ENCODE data around the gene ITGA3. TPM values are rescaled to one million over a fixed set of nuclear protein-coding genes. Genes with fewer than 3 reads are reported as not detected.

Gene ITGA3
- total RNA-seq, 6 donors from 2014 or later = 193 to 469 (median 350) TPM

- Histone ChIP-seq H3K36me3 (peaks cover 9 to 56% (median 31%) of the 10 kb centered on the region in 4 donors), H3K27ac (no peak overlapping the region), H3K4me1 (peaks cover 9 to 21% (median 16%) of the 10 kb centered on the region in 4 donors), H3K27me3 (no peaks in the 10 kb centered on the region), H3K4me3 (no peak overlapping the region), H3K9me3 (no peaks in the 10 kb centered on the region)
- ATAC-seq (ENCODE audit: low FRiP score in 2 of 2) (no peak), DNase-seq (peak in 1 of 2 donors; percentile 76)
- no peak for TF ChIP-seq POLR2AphosphoS5 (IDR thresholded peaks at IDR 0.05)
- no peak for TF ChIP-seq POLR2A (IDR thresholded peaks at IDR 0.05)
- TF ChIP-seq EP300 (IDR thresholded peaks at IDR 0.05) = no peak
- TF ChIP-seq CTCF (IDR thresholded peaks at IDR 0.05) = no peak
- WGBS, 2 donors = 89 to 95% methylated on average over 8 to 11 of the region's 19 CpGs
Measured at GRCh38 chr17:50109785-50110184, 53.9 kb downstream of the ITGA3 start.

- peaks cover 9 to 46% (median 28%) of the 10 kb centered on the region in 4 donors for H3K36me3 ChIP-seq
- H3K4me3 ChIP-seq = no peak overlapping the region
- peak in 1 of 2 donors; percentile 77 for DNase-seq
- ATAC-seq (ENCODE audit: low FRiP score in 2 of 2) = peak in 1 of 2 donors; percentile 17
- peak overlapping the region in 3 of 4 donors; percentile 65 to 86 (median 82) for H3K27ac ChIP-seq
- TF ChIP-seq EP300 (IDR thresholded peaks at IDR 0.05) (no peak), POLR2A (IDR thresholded peaks at IDR 0.05) (no peak), POLR2AphosphoS5 (IDR thresholded peaks at IDR 0.05) (no peak), CTCF (IDR thresholded peaks at IDR 0.05) (no peak)
- peaks cover 9 to 25% (median 16%) of the 10 kb centered on the region in 4 donors for H3K4me1 ChIP-seq
- no peaks in the 10 kb centered on the region for H3K9me3 ChIP-seq
- peaks cover 0 to 3% (median 0%) of the 10 kb centered on the region in 4 donors for H3K27me3 ChIP-seq
- WGBS, 2 donors = 76 to 85% methylated on average over 9 to 19 of the region's 19 CpGs
Measured at GRCh38 chr17:50110591-50111349, 54.9 kb downstream of the ITGA3 start.

GRCh38 chr17:50111673-50112655 is 56.1 kb downstream of the ITGA3 start:
- peaks cover 9 to 28% (median 16%) of the 10 kb centered on the region in 4 donors for H3K4me1 ChIP-seq
- no peaks in the 10 kb centered on the region for H3K9me3 ChIP-seq
- H3K4me3 ChIP-seq = no peak overlapping the region
- 63 to 68% methylated on average over 8 to 13 of the region's 14 CpGs for WGBS, 2 donors
- peak in 1 of 2 donors; percentile 10 for ATAC-seq (ENCODE audit: low FRiP score in 2 of 2)
- peak overlapping the region; percentile 30 to 86 (median 74) for H3K27ac ChIP-seq
- no peak for TF ChIP-seq POLR2A (IDR thresholded peaks at IDR 0.05)
- no peak for TF ChIP-seq POLR2AphosphoS5 (IDR thresholded peaks at IDR 0.05)
- no peak for TF ChIP-seq CTCF (IDR thresholded peaks at IDR 0.05)
- TF ChIP-seq EP300 (IDR thresholded peaks at IDR 0.05) = no peak
- H3K36me3 ChIP-seq = peaks cover 9 to 35% (median 20%) of the 10 kb centered on the region in 4 donors
- DNase-seq = peak in 1 of 2 donors; percentile 64
- H3K27me3 ChIP-seq = peaks cover 0 to 5% (median 0%) of the 10 kb centered on the region in 4 donors

GRCh38 chr17:50112694-50113093 is 56.8 kb downstream of the ITGA3 start:
- Histone ChIP-seq H3K27me3 (peaks cover 0 to 8% (median 0%) of the 10 kb centered on the region in 4 donors), H3K9me3 (no peaks in the 10 kb centered on the region), H3K27ac (peak overlapping the region; percentile 30 to 86 (median 74)), H3K36me3 (peaks cover 7 to 27% (median 16%) of the 10 kb centered on the region in 4 donors), H3K4me1 (peaks cover 9 to 35% (median 23%) of the 10 kb centered on the region in 4 donors), H3K4me3 (no peak overlapping the region)
- DNase-seq (peak in 1 of 2 donors; percentile 77), ATAC-seq (ENCODE audit: low FRiP score in 2 of 2) (no peak)
- WGBS, 2 donors = 63 to 91% methylated on average over 13 to 17 of the region's 17 CpGs
- TF ChIP-seq POLR2AphosphoS5 (IDR thresholded peaks at IDR 0.05) = no peak
- TF ChIP-seq POLR2A (IDR thresholded peaks at IDR 0.05) = no peak
- TF ChIP-seq EP300 (IDR thresholded peaks at IDR 0.05) = no peak
- TF ChIP-seq CTCF (IDR thresholded peaks at IDR 0.05) = no peak

Data from upper lobe of left lung (tissue), 6 donors.